HG03060 (cell line): Measurements from ENCODE around the gene NXPE1.

Source experiments
- ATAC-seq: cut with Tn5 transposase; IDR thresholded peaks from one replicate; pipeline ENCODE4 v1.9.1; 2021; ENCODE audit warnings: low read depth, moderate number of reproducible peaks; ENCODE audit not compliant: unreplicated experiment

Gene NXPE1

GRCh38 chr11:114563077-114563476 lies 3.4 kb upstream of the NXPE1 start:
- ATAC-seq, result no peak

GRCh38 chr11:114562166-114562916 lies 2.7 kb upstream of the NXPE1 start:
- no peak for ATAC-seq

- no peak for ATAC-seq
These were observed 3.5 kb downstream of the NXPE1 start for GRCh38 chr11:114556135-114556534.

- ATAC-seq, result no peak
These were observed 6.0 kb downstream of the NXPE1 start for GRCh38 chr11:114553642-114554041.

- no peak for ATAC-seq
These were observed 8.6 kb downstream of the NXPE1 start for GRCh38 chr11:114551060-114551459.

- no peak for ATAC-seq
These were observed 34.0 kb downstream of the NXPE1 start for GRCh38 chr11:114525682-114526081.

- ATAC-seq, result no peak
These were observed 35.6 kb downstream of the NXPE1 start for GRCh38 chr11:114524122-114524521.

- no peak for ATAC-seq
These were observed 36.9 kb downstream of the NXPE1 start for GRCh38 chr11:114522818-114523217.

- ATAC-seq, result no peak
These were observed 48.1 kb downstream of the NXPE1 start for GRCh38 chr11:114511538-114511937.

GRCh38 chr11:114511079-114511478 lies 48.6 kb downstream of the NXPE1 start:
- ATAC-seq, result no peak

GRCh38 chr11:114501901-114502300 lies 57.8 kb downstream of the NXPE1 start:
- ATAC-seq, result no peak

- no peak for ATAC-seq
These were observed 59.9 kb downstream of the NXPE1 start for GRCh38 chr11:114499756-114500155.

GRCh38 chr11:114496915-114497314 lies 62.8 kb downstream of the NXPE1 start:
- ATAC-seq, result no peak

GRCh38 chr11:114483929-114484328 lies 75.8 kb downstream of the NXPE1 start:
- ATAC-seq, result no peak

- no peak for ATAC-seq
These were observed 77.6 kb downstream of the NXPE1 start for GRCh38 chr11:114482114-114482513.

GRCh38 chr11:114479331-114479730 lies 80.3 kb downstream of the NXPE1 start:
- no peak for ATAC-seq

- ATAC-seq, result no peak
These were observed 80.9 kb downstream of the NXPE1 start for GRCh38 chr11:114478768-114479167.

GRCh38 chr11:114478001-114478410 lies 81.7 kb downstream of the NXPE1 start:
- ATAC-seq, result no peak

GRCh38 chr11:114472661-114473060 lies 87.0 kb downstream of the NXPE1 start:
- ATAC-seq, result no peak
